ENCODE results near the gene LRMDA. TPM values are rescaled to one million over a fixed set of nuclear protein-coding genes. Genes with fewer than 3 reads are reported as not detected.
A peak's percentile ranks its signal among the peaks of the same experiment; 100 is the strongest.

The LRMDA gene
- total RNA-seq, 6 donors from 2014 or later, result 12.8 to 185 (median 18.1) TPM

GRCh38 chr10:76218035-76218434, 786.6 kb downstream of the LRMDA start:
- Histone ChIP-seq H3K27me3 (no peaks in the 10 kb centered on the region), H3K9me3 (no peaks in the 10 kb centered on the region), H3K27ac (peak overlapping the region in 1 of 4 donors; percentile 8), H3K36me3 (no peaks in the 10 kb centered on the region), H3K4me3 (no peak overlapping the region), H3K4me1 (peaks cover 0 to 3% (median 0%) of the 10 kb centered on the region in 4 donors)
- peak in 1 of 2 donors; percentile 21 for DNase-seq
- WGBS, 2 donors, result 77 to 83% methylated on average over 6 of the region's 6 CpGs
- TF ChIP-seq CTCF (IDR thresholded peaks at IDR 0.05) (no peak), EP300 (IDR thresholded peaks at IDR 0.05) (no peak), POLR2A (IDR thresholded peaks at IDR 0.05) (no peak), POLR2AphosphoS5 (IDR thresholded peaks at IDR 0.05) (no peak)
- no peak for ATAC-seq (ENCODE audit: low FRiP score in 2 of 2)

- peaks cover 0 to 10% (median 8%) of the 10 kb centered on the region in 4 donors for H3K4me1 ChIP-seq
- no peak for ATAC-seq (ENCODE audit: low FRiP score in 2 of 2)
- peaks cover 0 to 5% (median 0%) of the 10 kb centered on the region in 4 donors for H3K9me3 ChIP-seq
- DNase-seq, result no peak
- H3K27ac ChIP-seq, result no peak overlapping the region
- no peak overlapping the region for H3K4me3 ChIP-seq
- WGBS, 2 donors, result 85 to 87% methylated on average over 5 of the region's 5 CpGs
- H3K27me3 ChIP-seq, result no peaks in the 10 kb centered on the region
- no peaks in the 10 kb centered on the region for H3K36me3 ChIP-seq
- TF ChIP-seq POLR2A (IDR thresholded peaks at IDR 0.05), result no peak
- no peak for TF ChIP-seq CTCF (IDR thresholded peaks at IDR 0.05)
- no peak for TF ChIP-seq POLR2AphosphoS5 (IDR thresholded peaks at IDR 0.05)
- no peak for TF ChIP-seq EP300 (IDR thresholded peaks at IDR 0.05)
These were observed 797.9 kb downstream of the LRMDA start for GRCh38 chr10:76229341-76229740.

GRCh38 chr10:76230921-76231285, 799.5 kb downstream of the LRMDA start:
- DNase-seq, result no peak

GRCh38 chr10:76231286-76231934, 800.0 kb downstream of the LRMDA start:
- DNase-seq, result no peak
- TF ChIP-seq POLR2A (IDR thresholded peaks at IDR 0.05) (no peak), POLR2AphosphoS5 (IDR thresholded peaks at IDR 0.05) (no peak), CTCF (IDR thresholded peaks at IDR 0.05) (no peak), EP300 (IDR thresholded peaks at IDR 0.05) (no peak)
- no peaks in the 10 kb centered on the region for H3K36me3 ChIP-seq

More at GRCh38 chr10:76230921-76231285, 799.5 kb downstream of the LRMDA start:
- 50 to 61% methylated on average over 1 of the region's 1 CpG for WGBS, 2 donors
- Histone ChIP-seq H3K9me3 (peaks cover 0 to 5% (median 0%) of the 10 kb centered on the region in 4 donors), H3K4me3 (no peak overlapping the region), H3K4me1 (peaks cover 0 to 10% (median 8%) of the 10 kb centered on the region in 4 donors), H3K27ac (no peak overlapping the region), H3K36me3 (no peaks in the 10 kb centered on the region), H3K27me3 (no peaks in the 10 kb centered on the region)
- ATAC-seq (ENCODE audit: low FRiP score in 2 of 2), result no peak
- TF ChIP-seq EP300 (IDR thresholded peaks at IDR 0.05) (no peak), CTCF (IDR thresholded peaks at IDR 0.05) (no peak), POLR2A (IDR thresholded peaks at IDR 0.05) (no peak), POLR2AphosphoS5 (IDR thresholded peaks at IDR 0.05) (no peak)

More at GRCh38 chr10:76231286-76231934, 800.0 kb downstream of the LRMDA start:
- no peaks in the 10 kb centered on the region for H3K27me3 ChIP-seq
- no peak for ATAC-seq (ENCODE audit: low FRiP score in 2 of 2)
- H3K9me3 ChIP-seq, result peaks cover 0 to 5% (median 0%) of the 10 kb centered on the region in 4 donors
- 22 to 29% methylated on average over 2 of the region's 2 CpGs for WGBS, 2 donors
- H3K4me1 ChIP-seq, result peaks cover 0 to 10% (median 8%) of the 10 kb centered on the region in 4 donors
- H3K4me3 ChIP-seq, result no peak overlapping the region
- no peak overlapping the region for H3K27ac ChIP-seq
